Endothelial cell of umbilical vein (primary cell): ENCODE data around the gene PKD2L2.

Experiments
- CTCF ChIP-seq, 2 donors: IDR thresholded peaks; 1 replicate in 1 of 2; 2 replicates in 1 of 2; pipeline ENCODE4 v1.5.1; 2011; ENCODE audit warnings: low read length in 2 of 2, mild to moderate bottlenecking in 2 of 2, moderate library complexity in 2 of 2, control low read depth in 1 of 2, inconsistent platforms in 1 of 2, low read depth in 1 of 2; ENCODE audit not compliant: insufficient read depth in 1 of 2; ENCODE audit errors: extremely low read depth in 1 of 2
- EZH2 ChIP-seq: IDR thresholded peaks from 2 replicates; pipeline ENCODE4 v1.6.1; 2012; ENCODE audit warnings: borderline replicate concordance, low read depth, mild to moderate bottlenecking, moderate library complexity, low read length, inconsistent platforms; ENCODE audit not compliant: severe bottlenecking
- POLR2A ChIP-seq: IDR thresholded peaks from 2 replicates; pipeline ENCODE4 v1.6.1; 2012; ENCODE audit warnings: low read depth, mild to moderate bottlenecking, control low read depth, low read length
- POLR2AphosphoS5 ChIP-seq: IDR thresholded peaks from 2 replicates; pipeline ENCODE4 v1.6.1; 2012; ENCODE audit warnings: low read depth, mild to moderate bottlenecking, control low read depth, low read length, moderate library complexity; ENCODE audit not compliant: insufficient read depth

DNA sequence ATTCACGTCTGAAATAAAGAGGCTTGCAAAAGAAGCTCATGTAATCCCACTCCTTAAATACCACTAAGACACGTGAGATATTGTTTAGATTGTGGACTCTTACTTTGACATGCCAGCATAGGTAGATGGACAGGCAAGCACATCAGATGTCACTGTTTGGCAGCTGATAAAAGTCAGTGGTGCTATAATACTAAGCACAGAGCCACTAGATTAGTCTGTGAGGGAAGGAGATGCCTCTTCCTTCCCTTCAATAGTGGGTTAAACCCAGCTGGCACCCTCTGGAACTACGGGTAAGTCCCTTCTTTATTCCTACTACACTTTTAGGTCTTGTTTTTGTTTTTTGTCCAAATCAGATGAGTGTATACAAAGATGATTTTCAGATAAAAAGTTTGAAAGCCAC is 21.6 kb upstream of the PKD2L2 start, which contains the start of gene MYOT:
- no peak for TF ChIP-seq CTCF (IDR thresholded peaks at IDR 0.05; ENCODE audit: extremely low read depth in 1 of 2, insufficient read depth in 1 of 2, low read depth in 1 of 2, low read length in 2 of 2)
- no peak for TF ChIP-seq POLR2AphosphoS5
- no peak for TF ChIP-seq POLR2A
- no peak for TF ChIP-seq EZH2
